Osteocyte (in vitro differentiated cells): ENCODE measurements around the gene QRFP. TPM values are rescaled to one million over a fixed set of nuclear protein-coding genes. Genes with fewer than 3 reads are reported as not detected.

Experiments used
- DNase-seq: peaks from one replicate; pipeline ENCODE4 v3.0.0; 2021; ENCODE audit warnings: mixed read lengths; ENCODE audit not compliant: unreplicated experiment; ENCODE audit errors: extremely low spot score
- H3K27ac Mint-ChIP-seq: one replicate; pipeline ENCODE4 v1.8.0; 2021; ENCODE audit warnings: mild to moderate bottlenecking, mixed read lengths; ENCODE audit not compliant: unreplicated experiment
- H3K27me3 Mint-ChIP-seq: one replicate; pipeline ENCODE4 v1.8.0; 2021; ENCODE audit warnings: mixed read lengths; ENCODE audit not compliant: unreplicated experiment
- H3K36me3 Mint-ChIP-seq: one replicate; pipeline ENCODE4 v1.8.0; 2021; ENCODE audit warnings: mixed read lengths; ENCODE audit not compliant: unreplicated experiment
- H3K4me1 Mint-ChIP-seq: one replicate; pipeline ENCODE4 v1.8.0; 2021; ENCODE audit warnings: mixed read lengths; ENCODE audit not compliant: unreplicated experiment
- H3K4me3 Mint-ChIP-seq: one replicate; pipeline ENCODE4 v1.8.0; 2021; ENCODE audit warnings: mild to moderate bottlenecking, moderate library complexity, mixed read lengths; ENCODE audit not compliant: unreplicated experiment
- H3K9me3 Mint-ChIP-seq: one replicate; pipeline ENCODE4 v1.8.0; 2021; ENCODE audit warnings: mixed read lengths; ENCODE audit not compliant: unreplicated experiment
- total RNA-seq: library from RNA; stranded (reverse); gene quantifications from 2 replicates; pipeline ENCODE4 v1.2.1, GENCODE V29; 2021
- TF ChIP-seq, protein P1 (sequence below): fragments of 200-600 bp; sonication (generic); IDR thresholded peaks from 2 replicates; pipeline ENCODE4 v1.5.0; 2021; ENCODE audit warnings: antibody characterized with exemption, mild to moderate bottlenecking, moderate library complexity

Gene QRFP
- total RNA-seq, 1 donor from 2014 or later = not detected

DNA sequence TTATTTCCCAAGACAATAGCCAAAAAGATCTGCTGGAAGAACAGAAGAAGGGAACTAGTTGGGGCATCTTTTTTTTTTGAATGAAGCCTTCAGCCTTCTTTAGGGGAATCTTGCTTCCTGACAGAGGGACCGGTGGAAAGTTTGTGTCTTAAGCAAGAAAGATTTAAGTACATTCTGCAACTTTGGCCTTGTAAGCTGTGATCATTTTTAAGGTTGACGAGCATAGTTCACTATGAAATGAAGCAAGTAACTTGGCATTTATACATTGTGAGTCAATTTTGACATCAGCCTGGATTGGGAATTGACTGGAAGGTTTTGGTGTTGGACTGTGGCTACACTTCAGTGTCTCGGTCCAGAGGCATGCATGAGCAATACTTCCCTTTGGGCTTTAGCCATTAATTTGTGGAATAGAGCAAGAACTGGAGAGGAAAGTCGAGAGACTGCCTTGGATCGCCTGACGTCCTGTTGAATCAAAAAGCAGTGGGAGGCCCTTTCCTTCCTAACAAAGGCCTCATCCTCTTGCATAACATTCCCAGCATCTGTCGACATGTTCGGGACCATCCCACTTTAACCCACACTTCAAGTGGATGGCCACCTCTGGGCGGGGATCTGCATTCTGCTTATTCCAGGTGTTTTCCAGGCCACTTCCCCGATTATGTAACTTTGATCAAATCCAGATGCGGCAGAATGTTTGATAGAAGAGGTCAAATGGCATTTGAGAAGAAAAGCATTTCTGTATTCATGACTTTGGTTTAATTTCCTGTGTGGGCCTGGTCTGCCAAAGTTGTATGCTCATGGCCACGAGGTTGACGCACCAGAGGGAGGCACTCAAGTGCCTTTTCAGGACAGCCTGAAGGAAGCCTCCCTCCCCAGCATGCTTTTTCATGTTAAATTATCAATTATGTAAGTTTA lies 49.0 kb downstream of the QRFP start:
- Mint-ChIP-seq H3K27ac (peak overlapping the region; percentile 97), H3K27me3 (no peaks in the 10 kb centered on the region), H3K4me1 (peaks cover 72% of the 10 kb centered on the region), H3K9me3 (no peaks in the 10 kb centered on the region), H3K36me3 (peaks cover 2% of the 10 kb centered on the region), H3K4me3 (peak overlapping the region; percentile 65)
- DNase-seq = no peak
- TF ChIP-seq, protein P1, sequence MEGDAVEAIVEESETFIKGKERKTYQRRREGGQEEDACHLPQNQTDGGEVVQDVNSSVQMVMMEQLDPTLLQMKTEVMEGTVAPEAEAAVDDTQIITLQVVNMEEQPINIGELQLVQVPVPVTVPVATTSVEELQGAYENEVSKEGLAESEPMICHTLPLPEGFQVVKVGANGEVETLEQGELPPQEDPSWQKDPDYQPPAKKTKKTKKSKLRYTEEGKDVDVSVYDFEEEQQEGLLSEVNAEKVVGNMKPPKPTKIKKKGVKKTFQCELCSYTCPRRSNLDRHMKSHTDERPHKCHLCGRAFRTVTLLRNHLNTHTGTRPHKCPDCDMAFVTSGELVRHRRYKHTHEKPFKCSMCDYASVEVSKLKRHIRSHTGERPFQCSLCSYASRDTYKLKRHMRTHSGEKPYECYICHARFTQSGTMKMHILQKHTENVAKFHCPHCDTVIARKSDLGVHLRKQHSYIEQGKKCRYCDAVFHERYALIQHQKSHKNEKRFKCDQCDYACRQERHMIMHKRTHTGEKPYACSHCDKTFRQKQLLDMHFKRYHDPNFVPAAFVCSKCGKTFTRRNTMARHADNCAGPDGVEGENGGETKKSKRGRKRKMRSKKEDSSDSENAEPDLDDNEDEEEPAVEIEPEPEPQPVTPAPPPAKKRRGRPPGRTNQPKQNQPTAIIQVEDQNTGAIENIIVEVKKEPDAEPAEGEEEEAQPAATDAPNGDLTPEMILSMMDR = peak; percentile 32

DNA sequence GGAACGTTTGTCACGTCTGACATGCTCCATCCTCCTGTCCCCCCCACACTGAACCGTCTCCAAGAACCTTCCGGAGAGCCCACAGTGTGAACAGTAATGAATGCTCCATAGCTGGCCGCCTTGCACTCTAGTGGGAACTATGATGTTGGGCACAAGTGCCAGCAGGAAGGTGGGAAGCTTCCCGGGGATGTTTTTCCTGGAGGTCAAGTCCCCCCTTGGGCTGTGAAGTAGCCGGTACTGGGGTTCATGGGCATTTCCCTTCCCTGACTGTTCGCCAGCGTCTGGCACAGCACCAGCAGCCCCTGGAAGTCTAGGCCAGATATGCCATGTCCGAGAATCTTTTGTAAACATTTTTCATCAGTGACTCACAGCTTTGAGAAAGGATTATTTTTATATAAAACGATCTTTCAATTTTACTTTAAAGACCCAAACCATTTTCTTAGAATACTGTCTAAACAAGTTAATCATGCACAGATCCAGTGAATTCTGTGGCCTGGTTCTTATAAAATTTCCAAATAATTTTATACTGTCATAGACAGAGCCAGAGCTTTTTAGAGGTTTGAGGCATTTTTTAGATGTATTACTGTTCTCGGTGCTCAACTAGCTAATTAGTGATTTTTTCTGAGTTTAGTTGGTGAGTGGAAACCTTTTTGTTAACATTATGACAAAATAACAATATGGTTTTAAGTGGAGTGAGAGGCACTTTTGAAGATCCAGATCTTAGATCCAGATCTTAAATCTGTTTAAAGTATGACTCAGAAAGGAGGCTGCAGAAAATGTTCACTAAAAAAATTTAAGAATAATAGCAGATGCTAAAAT lies 49.9 kb downstream of the QRFP start:
- Mint-ChIP-seq H3K4me3 (peak overlapping the region; percentile 65), H3K27ac (peak overlapping the region; percentile 97), H3K36me3 (no peaks in the 10 kb centered on the region), H3K4me1 (peaks cover 80% of the 10 kb centered on the region), H3K27me3 (no peaks in the 10 kb centered on the region), H3K9me3 (no peaks in the 10 kb centered on the region)
- no peak for DNase-seq
- TF ChIP-seq, protein P1 = no peak

GRCh38 chr9:130845901-130846481 lies 50.6 kb downstream of the QRFP start:
- H3K4me3 Mint-ChIP-seq = peak overlapping the region; percentile 65
- H3K4me1 Mint-ChIP-seq = peaks cover 81% of the 10 kb centered on the region
- no peaks in the 10 kb centered on the region for H3K36me3 Mint-ChIP-seq
- no peak for DNase-seq
- H3K27ac Mint-ChIP-seq = peak overlapping the region; percentile 97
- H3K9me3 Mint-ChIP-seq = no peaks in the 10 kb centered on the region
- TF ChIP-seq, protein P1 = no peak
- no peaks in the 10 kb centered on the region for H3K27me3 Mint-ChIP-seq

- TF ChIP-seq, protein P1 = no peak
- no peaks in the 10 kb centered on the region for H3K36me3 Mint-ChIP-seq
- peak overlapping the region; percentile 97 for H3K27ac Mint-ChIP-seq
- no peaks in the 10 kb centered on the region for H3K27me3 Mint-ChIP-seq
- peaks cover 86% of the 10 kb centered on the region for H3K4me1 Mint-ChIP-seq
- no peak for DNase-seq
- H3K9me3 Mint-ChIP-seq = no peaks in the 10 kb centered on the region
- H3K4me3 Mint-ChIP-seq = peak overlapping the region; percentile 65
These were observed 51.4 kb downstream of the QRFP start for GRCh38 chr9:130845254-130845653.
